HepG2 (cell line): ENCODE data around the gene NDUFB3. TPM values are rescaled to one million over a fixed set of nuclear protein-coding genes. Genes with fewer than 3 reads are reported as not detected.

Experiments
- ATAC-seq: fragments of 200-7000 bp; cut with Tn5 transposase; 3 replicates; pipeline ENCODE4 v1.9.1; 2020; ENCODE audit warnings: mild to moderate bottlenecking, moderate library complexity
- BruUV-seq: library from RNA; stranded (reverse); fragments of 400-500 nt; replicated peaks from 2 replicates; lab custom pipeline; 2021; lab: Mats Ljungman, UMichigan
- CTCF ChIA-PET: fragments of 300-600 bp; formaldehyde crosslinking; extraction: SDS; loops from one replicate; lab custom pipeline; 2021; ENCODE audit warnings: low total read pairs, inconsistent platforms, low intra/inter-chr PET ratio; lab: Yijun Ruan, JAX
- POLR2A ChIA-PET: fragments of 350-600 bp; sonication (Branson Sonifier 250); formaldehyde crosslinking; loops from one replicate; lab custom pipeline; 2020; ENCODE audit warnings: antibody characterized with exemption, inconsistent platforms; lab: Yijun Ruan, JAX
- DNase-seq: peaks from one replicate; pipeline ENCODE4 v3.0.0-alpha.2; 2015; ENCODE audit warnings: low spot score
- FAIRE-seq: peaks from 3 replicates; lab custom pipeline; 2011; peaks lifted over from hg19 to GRCh38; lab: Jason Lieb, UNC
- H2AFZ ChIP-seq: one replicate; pipeline ENCODE4 v1.6.1; 2011; ENCODE audit warnings: low read length, inconsistent platforms
- H3K27ac ChIP-seq: fragments of 300-600 bp; 3 replicates; pipeline ENCODE4 v1.8.0; 2011; ENCODE audit warnings: mixed run types, mild to moderate bottlenecking, mixed read lengths, low read length, inconsistent platforms; ENCODE audit not compliant: insufficient read depth; ENCODE audit errors: extremely low read length
- H3K27me3 ChIP-seq, 2 experiments: fragments of 200-600 bp in 1 of 2; 2 replicates in 1 of 2; 3 replicates in 1 of 2; pipeline versions ENCODE4 v1.6.0 to v1.8.0; 2011; ENCODE audit warnings: low read length in 2 of 2, mild to moderate bottlenecking in 2 of 2, moderate library complexity in 2 of 2, inconsistent platforms in 1 of 2; ENCODE audit not compliant: insufficient read depth in 2 of 2, control insufficient read depth in 1 of 2
- H3K36me3 ChIP-seq, 2 experiments: fragments of 200-600 bp in 1 of 2; replicated peaks in 1 of 2; 2 replicates in 1 of 2; 3 replicates in 1 of 2; pipeline versions ENCODE4 v1.5.1 to v1.8.0; 2011; ENCODE audit warnings: low read length in 2 of 2, inconsistent platforms in 1 of 2; ENCODE audit not compliant: insufficient read depth in 2 of 2, control insufficient read depth in 1 of 2
- H3K4me1 ChIP-seq: 2 replicates; pipeline ENCODE4 v1.5.1; 2012; ENCODE audit warnings: low read length, inconsistent platforms; ENCODE audit not compliant: insufficient read depth
- H3K4me2 ChIP-seq: 2 replicates; pipeline ENCODE4 v1.6.0; 2011; ENCODE audit warnings: low read depth, low read length, inconsistent platforms
- H3K4me3 ChIP-seq, 3 experiments: fragments of 200-600 bp in 1 of 3; sonication (generic), shearing (Covaris generic) in 1 of 3; replicated peaks in 1 of 3; 2 replicates each; pipeline ENCODE4 v1.5.1; 2011 to 2016; ENCODE audit warnings: low read length in 3 of 3, inconsistent platforms in 2 of 3, low read depth in 2 of 3, mild to moderate bottlenecking in 2 of 3, control low read depth in 1 of 3, mixed read lengths in 1 of 3; ENCODE audit not compliant: insufficient read depth in 1 of 3
- H3K79me2 ChIP-seq: one replicate; pipeline ENCODE4 v1.6.1; 2011; ENCODE audit warnings: low read length, inconsistent platforms; ENCODE audit not compliant: insufficient read depth
- H3K9ac ChIP-seq: 2 replicates; pipeline ENCODE4 v1.6.0; 2011; ENCODE audit warnings: mild to moderate bottlenecking, low read depth, low read length, inconsistent platforms; ENCODE audit not compliant: insufficient read depth
- H3K9me3 ChIP-seq: 2 replicates; pipeline ENCODE4 v1.5.1; 2012; ENCODE audit warnings: mild to moderate bottlenecking, low read length
- H4K20me1 ChIP-seq: 2 replicates; pipeline ENCODE4 v1.6.0; 2011; ENCODE audit warnings: inconsistent platforms, mild to moderate bottlenecking, low read length, moderate library complexity; ENCODE audit not compliant: insufficient read depth
- CEBPG ChIP-seq: IDR thresholded peaks from 2 replicates; pipeline ENCODE4 v1.6.1; 2016
- FOXP1 ChIP-seq, 2 experiments: fragments of 450-650 bp in 1 of 2; IDR thresholded peaks; 2 replicates each; pipeline ENCODE4 v1.6.1; 2017 to 2018; ENCODE audit warnings: antibody characterized with exemption in 1 of 2
- HMG20A ChIP-seq: IDR thresholded peaks from 2 replicates; pipeline ENCODE4 v1.6.1; 2016; ENCODE audit warnings: borderline replicate concordance
- HNF4G ChIP-seq, 2 experiments: sonication (generic) in 1 of 2; formaldehyde crosslinking in 1 of 2; IDR thresholded peaks; 2 replicates each; pipeline versions ENCODE4 v1.4.0 to v1.6.1; 2011 to 2020; ENCODE audit warnings: borderline replicate concordance in 2 of 2, low read depth in 2 of 2, mild to moderate bottlenecking in 2 of 2, low read length in 1 of 2, missing genetic modification reagents in 1 of 2, moderate library complexity in 1 of 2
- KLF15 ChIP-seq: sonication (generic); formaldehyde crosslinking; IDR thresholded peaks from 2 replicates; pipeline ENCODE4 v1.8.1; 2023; ENCODE audit warnings: borderline replicate concordance, mild to moderate bottlenecking, inconsistent platforms, missing genetic modification reagents, mixed read lengths
- KLF16 ChIP-seq, 2 experiments: sonication (generic) in 1 of 2; formaldehyde crosslinking in 1 of 2; IDR thresholded peaks; 2 replicates each; pipeline versions ENCODE4 v1.6.1 to v1.8.0; 2016 to 2023; ENCODE audit warnings: missing genetic modification reagents in 2 of 2, missing compliant biosample characterization in 1 of 2
- RCOR2 ChIP-seq: IDR thresholded peaks from 2 replicates; pipeline ENCODE4 v1.6.1; 2016; ENCODE audit warnings: missing biosample characterization, missing genetic modification reagents
- SOX6 ChIP-seq, 2 experiments: fragments of 450-650 bp in 1 of 2; sonication (generic) in 1 of 2; formaldehyde crosslinking in 1 of 2; IDR thresholded peaks; 2 replicates each; pipeline versions ENCODE4 v1.4.0 to v1.6.1; 2017 to 2020; ENCODE audit warnings: antibody characterized with exemption in 1 of 2, mild to moderate bottlenecking in 1 of 2, missing genetic modification reagents in 1 of 2
- TCF7 ChIP-seq: sonication (generic); IDR thresholded peaks from 2 replicates; pipeline ENCODE4 v1.6.1; 2016; ENCODE audit warnings: antibody characterized with exemption, low read depth
- ZBTB20 ChIP-seq: sonication (generic); formaldehyde crosslinking; IDR thresholded peaks from 2 replicates; pipeline ENCODE4 v1.8.1; 2023; ENCODE audit warnings: missing genetic modification reagents, low read depth, mild to moderate bottlenecking, borderline replicate concordance
- WGBS: methylation state at CpG from one replicate; pipeline ENCODE4 v1.1.6; 2017; ENCODE audit warnings: low lambda C conversion rate; 5-methylcytosine and 5-hydroxymethylcytosine counted together
- in situ Hi-C: cut with HindIII; loops from 2 replicates; pipeline ENCODE4 v1.10.0; 2017; ENCODE audit warnings: low pct_unique_long_range_greater_than_20kb; ENCODE audit not compliant: extremely low pct_ligation_motif_present
- intact Hi-C: fragments of 100-400 bp; cut with micrococcal nuclease; formaldehyde crosslinking; loops from one replicate; pipeline ENCODE4 v1.10.0; 2022; ENCODE audit not compliant: unreplicated experiment
- polyA plus RNA-seq, 8 experiments: library from polyadenylated mRNA; depleted of rRNA in 3 of 8; stranded (reverse) in 7 of 8; unstranded in 1 of 8; fragments of >200 nt; fragmentation: Illumina TruSeq in 4 of 8; extraction: Trizol in 4 of 8; gene quantifications; 2 replicates each; pipeline versions ENCODE4 v1.2.1 to v1.2.3, GENCODE V29; 2011 to 2016; ENCODE audit warnings: low read depth in 4 of 8, missing spikeins in 1 of 8, mixed read lengths in 1 of 8; ENCODE audit not compliant: insufficient read depth in 1 of 8
- total RNA-seq, 5 experiments: library from RNA; depleted of rRNA; stranded (reverse); fragments of >200 nt; fragmentation: Illumina TruSeq; extraction: Trizol; gene quantifications; 2 replicates each; pipeline ENCODE4 v1.2.3, GENCODE V29; 2016; ENCODE audit warnings: low read depth in 1 of 5
- TF ChIP-seq, protein P1 (sequence below): sonication (generic); formaldehyde crosslinking; IDR thresholded peaks from 2 replicates; pipeline ENCODE4 v1.4.0; 2020; ENCODE audit warnings: mild to moderate bottlenecking, missing genetic modification reagents, borderline replicate concordance

Gene NDUFB3
- total and polyA plus RNA-seq, 2 of the 13 experiments (the other 11 are each of a cell fraction or from before 2014, with no cell fraction given): 50.7 to 159 TPM

GRCh38 chr2:201038855-201039254, 32.9 kb upstream of the NDUFB3 start:
- no peaks in the 10 kb centered on the region for H4K20me1 ChIP-seq
- H3K4me2 ChIP-seq: no peak overlapping the region
- no peaks in the 10 kb centered on the region for H3K27me3 ChIP-seq
- no peaks in the 10 kb centered on the region for H3K79me2 ChIP-seq
- FAIRE-seq (no peak), ATAC-seq (peak; percentile 50; the same call in 1 of the 3 replicates), DNase-seq (no peak)
- WGBS: 86% methylated on average over 2 of the region's 2 CpGs
- TF ChIP-seq HNF4G (IDR thresholded peaks at IDR 0.05; ENCODE audit: borderline replicate concordance, low read depth, low read length): 0 out of 2 replicates have a peak, but pooled peaks have one; percentile 20
- no peak for TF ChIP-seq HNF4G (CRISPR knock-in tag; IDR thresholded peaks at IDR 0.05; ENCODE audit: borderline replicate concordance, low read depth)
- no peak for TF ChIP-seq KLF15 (CRISPR knock-in tag)
- H3K27ac ChIP-seq: no peak overlapping the region
- ChIA-PET POLR2A (no interaction called here), CTCF (no interaction called here)
- H3K36me3 ChIP-seq: no peaks in the 10 kb centered on the region
- H3K4me3 ChIP-seq: no peak overlapping the region
- no peaks in the 10 kb centered on the region for H3K9me3 ChIP-seq
- H3K9ac ChIP-seq: no peak overlapping the region
- H2AFZ ChIP-seq: no peak overlapping the region
- no TSS peak for BruUV-seq
- peaks cover 36% of the 10 kb centered on the region for H3K4me1 ChIP-seq
- intact Hi-C loops (no loop called here), in situ Hi-C loops (no loop called here)

DNA sequence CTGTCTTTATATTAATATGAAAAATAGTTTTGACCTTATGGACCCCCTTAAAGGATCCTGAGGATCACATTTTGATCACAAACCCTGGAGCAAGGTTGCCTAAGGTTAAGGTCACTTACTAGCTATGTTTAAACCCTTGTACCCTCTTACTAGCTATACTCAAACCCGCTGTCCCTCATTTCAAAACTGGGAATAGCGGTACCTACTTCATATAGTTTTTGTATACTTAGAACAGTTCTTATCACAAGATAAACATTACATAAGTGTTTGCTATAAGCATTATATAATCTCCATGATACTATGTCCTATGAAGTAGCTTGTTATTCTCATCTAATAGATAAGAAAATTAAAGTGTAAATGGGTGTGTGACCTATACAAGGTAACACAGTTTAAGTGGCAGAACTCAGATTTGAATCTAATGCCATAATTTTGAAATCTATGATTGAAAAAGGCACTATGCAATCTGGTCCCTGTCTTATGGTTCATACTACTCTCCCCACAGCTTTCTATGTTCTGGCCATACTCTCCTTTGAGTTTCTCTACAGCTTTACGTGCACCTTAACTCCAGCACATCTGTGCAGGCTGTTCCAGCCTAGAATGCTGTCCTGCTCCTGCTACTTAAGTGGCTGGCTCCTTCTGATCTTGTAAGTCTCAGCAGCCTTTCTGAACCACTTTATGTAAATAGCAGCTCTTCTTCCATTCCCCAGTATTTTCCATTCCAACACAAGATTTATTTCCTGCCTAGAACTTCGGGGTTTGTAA, 30.8 kb upstream of the NDUFB3 start:
- POLR2A ChIA-PET: interaction anchor here (1.0 to 1.7 kb wide), 7 partner anchors 13 to 141 kb away, joined by 3 to 13 read pairs (median 6); partner anchors contain the start of gene ORC2
- H3K4me1 ChIP-seq: peaks cover 36% of the 10 kb centered on the region
- BruUV-seq: no TSS peak
- intact Hi-C loops: no loop called here
- ATAC-seq (peak; percentile 79), DNase-seq (peak; percentile 75), FAIRE-seq (no peak)
- in situ Hi-C loops: no loop called here
- no peaks in the 10 kb centered on the region for H4K20me1 ChIP-seq
- H3K79me2 ChIP-seq: no peaks in the 10 kb centered on the region
- WGBS: 49% methylated on average over 4 of the region's 4 CpGs
- peak overlapping the region; percentile 41 for H3K27ac ChIP-seq
- CTCF ChIA-PET: no interaction called here
- H3K27me3 ChIP-seq: no peaks in the 10 kb centered on the region
- no peak overlapping the region for H3K9ac ChIP-seq
- no peaks in the 10 kb centered on the region; a peak in 1 of 5 replicates for H3K36me3 ChIP-seq
- no peak overlapping the region for H2AFZ ChIP-seq
- H3K4me3 ChIP-seq: no peak overlapping the region
- peak overlapping the region; percentile 13; the same call in 1 of the 2 replicates for H3K4me2 ChIP-seq
- no peaks in the 10 kb centered on the region for H3K9me3 ChIP-seq
- no peak for TF ChIP-seq FOXP1 (IDR thresholded peaks at IDR 0.05)
- peak; percentile 68; the same call in 1 of the 2 replicates for TF ChIP-seq FOXP1 (CRISPR knock-in tag; IDR thresholded peaks at IDR 0.05)
- TF ChIP-seq HMG20A (CRISPR knock-in tag): peak; percentile 72; the same call in 1 of the 2 replicates
- TF ChIP-seq SOX6 (IDR thresholded peaks at IDR 0.05): no peak
- peak; percentile 76; the same call in 1 of the 2 replicates for TF ChIP-seq SOX6 (CRISPR knock-in tag; IDR thresholded peaks at IDR 0.05)
- peak; percentile 35; the same call in 1 of the 2 replicates for TF ChIP-seq TCF7
- peak; percentile 34; the same call in 1 of the 2 replicates for TF ChIP-seq ZBTB20 (CRISPR knock-in tag)
- peak; percentile 60; the same call in 1 of the 2 replicates for TF ChIP-seq CEBPG (CRISPR knock-in tag)
- TF ChIP-seq, protein P1, sequence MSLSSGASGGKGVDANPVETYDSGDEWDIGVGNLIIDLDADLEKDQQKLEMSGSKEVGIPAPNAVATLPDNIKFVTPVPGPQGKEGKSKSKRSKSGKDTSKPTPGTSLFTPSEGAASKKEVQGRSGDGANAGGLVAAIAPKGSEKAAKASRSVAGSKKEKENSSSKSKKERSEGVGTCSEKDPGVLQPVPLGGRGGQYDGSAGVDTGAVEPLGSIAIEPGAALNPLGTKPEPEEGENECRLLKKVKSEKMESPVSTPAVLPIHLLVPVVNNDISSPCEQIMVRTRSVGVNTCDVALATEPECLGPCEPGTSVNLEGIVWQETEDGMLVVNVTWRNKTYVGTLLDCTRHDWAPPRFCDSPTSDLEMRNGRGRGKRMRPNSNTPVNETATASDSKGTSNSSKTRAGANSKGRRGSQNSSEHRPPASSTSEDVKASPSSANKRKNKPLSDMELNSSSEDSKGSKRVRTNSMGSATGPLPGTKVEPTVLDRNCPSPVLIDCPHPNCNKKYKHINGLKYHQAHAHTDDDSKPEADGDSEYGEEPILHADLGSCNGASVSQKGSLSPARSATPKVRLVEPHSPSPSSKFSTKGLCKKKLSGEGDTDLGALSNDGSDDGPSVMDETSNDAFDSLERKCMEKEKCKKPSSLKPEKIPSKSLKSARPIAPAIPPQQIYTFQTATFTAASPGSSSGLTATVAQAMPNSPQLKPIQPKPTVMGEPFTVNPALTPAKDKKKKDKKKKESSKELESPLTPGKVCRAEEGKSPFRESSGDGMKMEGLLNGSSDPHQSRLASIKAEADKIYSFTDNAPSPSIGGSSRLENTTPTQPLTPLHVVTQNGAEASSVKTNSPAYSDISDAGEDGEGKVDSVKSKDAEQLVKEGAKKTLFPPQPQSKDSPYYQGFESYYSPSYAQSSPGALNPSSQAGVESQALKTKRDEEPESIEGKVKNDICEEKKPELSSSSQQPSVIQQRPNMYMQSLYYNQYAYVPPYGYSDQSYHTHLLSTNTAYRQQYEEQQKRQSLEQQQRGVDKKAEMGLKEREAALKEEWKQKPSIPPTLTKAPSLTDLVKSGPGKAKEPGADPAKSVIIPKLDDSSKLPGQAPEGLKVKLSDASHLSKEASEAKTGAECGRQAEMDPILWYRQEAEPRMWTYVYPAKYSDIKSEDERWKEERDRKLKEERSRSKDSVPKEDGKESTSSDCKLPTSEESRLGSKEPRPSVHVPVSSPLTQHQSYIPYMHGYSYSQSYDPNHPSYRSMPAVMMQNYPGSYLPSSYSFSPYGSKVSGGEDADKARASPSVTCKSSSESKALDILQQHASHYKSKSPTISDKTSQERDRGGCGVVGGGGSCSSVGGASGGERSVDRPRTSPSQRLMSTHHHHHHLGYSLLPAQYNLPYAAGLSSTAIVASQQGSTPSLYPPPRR (CRISPR knock-in tag): peak; percentile 76; the same call in 1 of the 2 replicates
- peak; percentile 58; the same call in 1 of the 2 replicates for TF ChIP-seq RCOR2 (CRISPR knock-in tag)
- peak in 1 of 2 experiments; percentile 39; a peak in 1 of 4 replicates for TF ChIP-seq KLF16 (CRISPR knock-in tag; IDR thresholded peaks at IDR 0.05)
